DOHH2 (cell line): ENCODE results near the gene ABAT.

Experiments
- EZH2phosphoT487 ChIP-seq: fragments of 200-600 bp; sonication (generic); IDR thresholded peaks from 2 replicates; pipeline ENCODE4 v1.6.1; 2017; ENCODE audit warnings: borderline replicate concordance, mild to moderate bottlenecking, antibody characterized with exemption, low read length, moderate library complexity, mixed read lengths
- TF ChIP-seq, protein P1 (sequence below): fragments of 200-600 bp; sonication (generic); IDR thresholded peaks from one replicate; pipeline ENCODE4 v1.5.1; 2014; ENCODE audit warnings: antibody characterized with exemption, mild to moderate bottlenecking, low read depth, low read length; ENCODE audit not compliant: poor library complexity, severe bottlenecking

DNA sequence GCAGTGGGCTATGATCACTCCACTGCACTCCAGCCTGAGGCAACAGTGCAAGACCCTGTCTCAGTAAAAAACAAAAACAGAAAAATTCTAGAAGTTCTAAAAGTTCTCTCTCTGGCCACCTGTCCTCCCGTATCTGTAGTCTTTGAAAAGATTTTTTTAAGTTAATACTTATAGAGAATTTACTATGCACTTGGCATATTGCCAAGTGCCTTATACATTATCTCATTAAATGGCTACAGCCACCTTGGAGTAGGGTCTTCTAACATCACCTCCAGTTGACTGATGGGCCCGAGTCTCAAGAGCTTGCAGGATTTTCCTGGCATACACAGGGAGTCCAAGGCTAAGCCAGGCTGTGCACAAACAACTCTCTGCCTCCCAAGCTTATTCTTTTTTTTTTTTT lies 78.3 kb downstream of the ABAT start:
- TF ChIP-seq, protein P1, sequence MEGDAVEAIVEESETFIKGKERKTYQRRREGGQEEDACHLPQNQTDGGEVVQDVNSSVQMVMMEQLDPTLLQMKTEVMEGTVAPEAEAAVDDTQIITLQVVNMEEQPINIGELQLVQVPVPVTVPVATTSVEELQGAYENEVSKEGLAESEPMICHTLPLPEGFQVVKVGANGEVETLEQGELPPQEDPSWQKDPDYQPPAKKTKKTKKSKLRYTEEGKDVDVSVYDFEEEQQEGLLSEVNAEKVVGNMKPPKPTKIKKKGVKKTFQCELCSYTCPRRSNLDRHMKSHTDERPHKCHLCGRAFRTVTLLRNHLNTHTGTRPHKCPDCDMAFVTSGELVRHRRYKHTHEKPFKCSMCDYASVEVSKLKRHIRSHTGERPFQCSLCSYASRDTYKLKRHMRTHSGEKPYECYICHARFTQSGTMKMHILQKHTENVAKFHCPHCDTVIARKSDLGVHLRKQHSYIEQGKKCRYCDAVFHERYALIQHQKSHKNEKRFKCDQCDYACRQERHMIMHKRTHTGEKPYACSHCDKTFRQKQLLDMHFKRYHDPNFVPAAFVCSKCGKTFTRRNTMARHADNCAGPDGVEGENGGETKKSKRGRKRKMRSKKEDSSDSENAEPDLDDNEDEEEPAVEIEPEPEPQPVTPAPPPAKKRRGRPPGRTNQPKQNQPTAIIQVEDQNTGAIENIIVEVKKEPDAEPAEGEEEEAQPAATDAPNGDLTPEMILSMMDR = no peak
- TF ChIP-seq EZH2phosphoT487 = no peak
